Tibial nerve (tissue), 4 donors: ENCODE results near the gene UBIAD1.

Experiments used
- CTCF ChIP-seq, 5 experiments: fragments of 200-600 bp in 3 of 5; fragments of 450-650 bp in 2 of 5; sonication (generic) in 3 of 5; IDR thresholded peaks; one replicate each; pipeline ENCODE4 v1.5.1; 2016 to 2019; ENCODE audit warnings: antibody characterized with exemption in 5 of 5, mild to moderate bottlenecking in 3 of 5, moderate library complexity in 2 of 5
- EP300 ChIP-seq, 2 donors: sonication (generic); formaldehyde crosslinking; IDR thresholded peaks; one replicate each; pipeline ENCODE4 v1.6.1; 2017; ENCODE audit warnings: antibody characterized with exemption in 2 of 2, mild to moderate bottlenecking in 1 of 2
- POLR2A ChIP-seq, 2 donors: fragments of 450-650 bp; IDR thresholded peaks; one replicate each; pipeline ENCODE4 v1.6.1; 2017; ENCODE audit warnings: antibody characterized with exemption in 2 of 2, mild to moderate bottlenecking in 2 of 2, moderate library complexity in 2 of 2

GRCh38 chr1:11237356-11237755 lies 35.6 kb upstream of the UBIAD1 start:
- TF ChIP-seq CTCF (IDR thresholded peaks at IDR 0.05) (no peak), POLR2A (IDR thresholded peaks at IDR 0.05) (no peak), EP300 (IDR thresholded peaks at IDR 0.05) (no peak)
